IMR-90 (cell line): ENCODE results near the gene CYP24A1. TPM values are rescaled to one million over a fixed set of nuclear protein-coding genes. Genes with fewer than 3 reads are reported as not detected.

Experiments used
- ATAC-seq: fragments of 200-7000 bp; cut with Tn5 transposase; 2 replicates; pipeline ENCODE4 v1.9.1; 2020; ENCODE audit warnings: low read depth, mild to moderate bottlenecking, moderate library complexity
- BruUV-seq: library from RNA; stranded (reverse); fragments of 400-500 nt; replicated peaks from 2 replicates; lab custom pipeline; 2021; lab: Mats Ljungman, UMichigan
- CTCF ChIA-PET: fragments of 300-600 bp; formaldehyde crosslinking; extraction: SDS; loops from one replicate; lab custom pipeline; 2021; ENCODE audit warnings: antibody characterized with exemption; lab: Yijun Ruan, JAX
- POLR2A ChIA-PET: fragments of 300-600 bp; sonication (Branson Sonifier 250); formaldehyde crosslinking; loops from one replicate; lab custom pipeline; 2022; ENCODE audit warnings: antibody characterized with exemption; ENCODE audit not compliant: unreplicated experiment; lab: Charles Lee
- DNase-seq: peaks from one replicate; pipeline ENCODE4 v3.0.0; 2013
- H2AFZ ChIP-seq: replicated peaks from 2 replicates; pipeline ENCODE3; 2013; ENCODE audit warnings: low read length, mild to moderate bottlenecking; ENCODE audit not compliant: poor library complexity
- H2AK5ac ChIP-seq: 2 replicates; pipeline ENCODE4 v1.6.1; 2013; ENCODE audit warnings: low read depth, low read length, inconsistent platforms
- H2AK9ac ChIP-seq: replicated peaks from 2 replicates; pipeline ENCODE3; 2013; ENCODE audit warnings: mild to moderate bottlenecking, low read depth, low read length, moderate library complexity; ENCODE audit not compliant: poor library complexity
- H2BK120ac ChIP-seq: 2 replicates; pipeline ENCODE4 v1.6.1; 2013; ENCODE audit warnings: low read depth, low read length, inconsistent platforms
- H2BK15ac ChIP-seq: 3 replicates; pipeline ENCODE4 v1.6.1; 2013; ENCODE audit warnings: low read depth, low read length, inconsistent platforms
- H2BK20ac ChIP-seq: 2 replicates; pipeline ENCODE4 v1.6.1; 2013; ENCODE audit warnings: low read depth, mild to moderate bottlenecking, inconsistent platforms, low read length, moderate library complexity
- H2BK5ac ChIP-seq: 2 replicates; pipeline ENCODE4 v1.6.1; 2013; ENCODE audit warnings: mild to moderate bottlenecking, low read depth, low read length, inconsistent platforms; ENCODE audit not compliant: poor library complexity, severe bottlenecking
- H3K14ac ChIP-seq: replicated peaks from 2 replicates; pipeline ENCODE4 v1.6.1; 2013; ENCODE audit warnings: low read depth, low read length, inconsistent platforms
- H3K18ac ChIP-seq: 2 replicates; pipeline ENCODE4 v1.6.1; 2013; ENCODE audit warnings: low read depth, low read length, control low read depth
- H3K23ac ChIP-seq: 2 replicates; pipeline ENCODE4 v1.6.1; 2013; ENCODE audit warnings: low read depth, low read length, inconsistent platforms
- H3K27ac ChIP-seq: 2 replicates; pipeline ENCODE4 v1.5.1; 2013; ENCODE audit warnings: mild to moderate bottlenecking, control low read depth, low read length; ENCODE audit not compliant: insufficient read depth
- H3K27me3 ChIP-seq: 2 replicates; pipeline ENCODE4 v1.6.1; 2013; ENCODE audit warnings: low read length; ENCODE audit not compliant: control insufficient read depth, insufficient read depth
- H3K36me3 ChIP-seq: 2 replicates; pipeline ENCODE4 v1.6.1; 2013; ENCODE audit warnings: low read length, mixed read lengths; ENCODE audit not compliant: control insufficient read depth, insufficient read depth
- H3K4ac ChIP-seq: 2 replicates; pipeline ENCODE4 v1.6.1; 2013; ENCODE audit warnings: low read depth, low read length, inconsistent platforms
- H3K4me1 ChIP-seq: 2 replicates; pipeline ENCODE4 v1.6.1; 2013; ENCODE audit warnings: low read length, mixed read lengths; ENCODE audit not compliant: control insufficient read depth, insufficient read depth
- H3K4me2 ChIP-seq: 2 replicates; pipeline ENCODE4 v1.6.1; 2013; ENCODE audit warnings: low read depth, mild to moderate bottlenecking, control low read depth, low read length, moderate library complexity
- H3K4me3 ChIP-seq: 2 replicates; pipeline ENCODE4 v1.5.1; 2013; ENCODE audit warnings: low read depth, mild to moderate bottlenecking, control low read depth, low read length, moderate library complexity; ENCODE audit not compliant: insufficient read depth
- H3K56ac ChIP-seq: 2 replicates; pipeline ENCODE4 v1.6.1; 2013; ENCODE audit warnings: low read length, inconsistent platforms; ENCODE audit not compliant: insufficient read depth; ENCODE audit errors: extremely low read depth
- H3K79me1 ChIP-seq, 2 experiments: 2 replicates each; pipeline ENCODE4 v1.6.1; 2013; ENCODE audit warnings: low read length in 2 of 2, inconsistent platforms in 1 of 2, low read depth in 1 of 2
- H3K9ac ChIP-seq: 2 replicates; pipeline ENCODE4 v1.6.1; 2013; ENCODE audit warnings: low read depth, low read length, control low read depth
- H3K9me1 ChIP-seq: 2 replicates; pipeline ENCODE4 v1.6.1; 2013; ENCODE audit warnings: low read length, inconsistent platforms; ENCODE audit not compliant: insufficient read depth
- H3K9me3 ChIP-seq: 2 replicates; pipeline ENCODE4 v1.6.1; 2013; ENCODE audit warnings: low read length; ENCODE audit not compliant: control insufficient read depth, insufficient read depth
- H4K20me1 ChIP-seq: 2 replicates; pipeline ENCODE4 v1.6.1; 2013; ENCODE audit warnings: low read length, inconsistent platforms; ENCODE audit not compliant: insufficient read depth
- H4K5ac ChIP-seq: 2 replicates; pipeline ENCODE4 v1.6.1; 2013; ENCODE audit warnings: mild to moderate bottlenecking, low read depth, low read length, control low read depth
- H4K8ac ChIP-seq, 2 experiments: 2 replicates each; pipeline ENCODE4 v1.6.1; 2013; ENCODE audit warnings: low read depth in 2 of 2, low read length in 2 of 2, control low read depth in 1 of 2, inconsistent platforms in 1 of 2
- H4K91ac ChIP-seq: 2 replicates; pipeline ENCODE4 v1.6.1; 2013; ENCODE audit warnings: low read depth, low read length, inconsistent platforms; ENCODE audit not compliant: insufficient read depth
- BHLHE40 ChIP-seq: fragments of 150-350 bp; IDR thresholded peaks from 2 replicates; pipeline ENCODE4 v1.6.1; 2016; ENCODE audit warnings: mild to moderate bottlenecking, low read depth, low read length
- CHD1 ChIP-seq: IDR thresholded peaks from 2 replicates; pipeline ENCODE4 v1.6.1; 2012; ENCODE audit warnings: low read depth, low read length, improper control_type of control experiment
- CTCF ChIP-seq: conservative IDR thresholded peaks from 2 replicates; pipeline ENCODE4 v1.5.1; 2012; ENCODE audit warnings: mild to moderate bottlenecking, low read depth, low read length, improper control_type of control experiment
- ELK1 ChIP-seq: fragments of 150-350 bp; IDR thresholded peaks from 2 replicates; pipeline ENCODE4 v1.6.1; 2016; ENCODE audit warnings: low read depth, mild to moderate bottlenecking, low read length, moderate library complexity, borderline replicate concordance
- FOS ChIP-seq: fragments of 150-350 bp; IDR thresholded peaks from 2 replicates; pipeline ENCODE4 v1.6.1; 2016; ENCODE audit warnings: low read depth, low read length
- MAZ ChIP-seq: IDR thresholded peaks from 2 replicates; pipeline ENCODE4 v1.6.1; 2012; ENCODE audit warnings: low read depth, mild to moderate bottlenecking, low read length, improper control_type of control experiment, moderate library complexity, borderline replicate concordance
- NFE2L2 ChIP-seq: fragments of 150-350 bp; IDR thresholded peaks from 2 replicates; pipeline ENCODE4 v1.6.1; 2016; ENCODE audit warnings: low read depth, mild to moderate bottlenecking, low read length
- POLR2A ChIP-seq: IDR thresholded peaks from 2 replicates; pipeline ENCODE4 v1.6.1; 2012; ENCODE audit warnings: mild to moderate bottlenecking, low read depth, low read length
- RCOR1 ChIP-seq: IDR thresholded peaks from 2 replicates; pipeline ENCODE4 v1.6.1; 2012; ENCODE audit warnings: mild to moderate bottlenecking, low read length, improper control_type of control experiment; ENCODE audit not compliant: insufficient replicate concordance
- RFX5 ChIP-seq: IDR thresholded peaks from 2 replicates; pipeline ENCODE4 v1.8.0; 2012; ENCODE audit warnings: low read depth, mild to moderate bottlenecking, low read length, moderate library complexity
- SMC3 ChIP-seq: fragments of 150-350 bp; IDR thresholded peaks from 2 replicates; pipeline ENCODE4 v1.6.1; 2016; ENCODE audit warnings: low read depth, mild to moderate bottlenecking, antibody characterized with exemption, low read length, moderate library complexity
- WGBS, 2 experiments: methylation state at CpG; one replicate each; pipeline versions ENCODE4 v1.1.5 to v1.1.7; 2013; ENCODE audit warnings: missing lambda C conversion rate in 2 of 2; ENCODE audit not compliant: insufficient read length in 1 of 2; ENCODE audit errors: extremely low coverage in 2 of 2; 5-methylcytosine and 5-hydroxymethylcytosine counted together
- dilution Hi-C: fragments of 300-500 bp; cut with HindIII; formaldehyde crosslinking; loops from one replicate; pipeline ENCODE4 v1.14.3; 2018; ENCODE audit warnings: low sequenced_read_pairs; ENCODE audit not compliant: unreplicated experiment
- in situ Hi-C: fragments of 300-500 bp; cut with MboI; formaldehyde crosslinking; loops from 3 replicates; pipeline ENCODE4 v1.14.3; 2019; ENCODE audit warnings: low sequenced_read_pairs, inconsistent platforms, mixed read lengths
- intact Hi-C: fragments of 100-400 bp; cut with micrococcal nuclease; formaldehyde crosslinking; loops from 2 replicates; pipeline ENCODE4 v1.10.0; 2022
- polyA plus RNA-seq, 3 experiments: library from polyadenylated mRNA; depleted of rRNA; stranded (reverse); fragments of >200 nt; gene quantifications; 2 replicates each; pipeline ENCODE4 v1.2.3, GENCODE V29; 2012; ENCODE audit warnings: low replicate concordance in 1 of 3
- total RNA-seq: library from RNA; depleted of rRNA; stranded (reverse); fragments of >200 nt; gene quantifications from 2 replicates; pipeline ENCODE4 v1.2.3, GENCODE V29; 2012

The CYP24A1 gene
- total and polyA plus RNA-seq, 2 of the 4 experiments (the other 2 are of a cell fraction), result not detected

- no peak overlapping the region for H3K4ac ChIP-seq
- no peak overlapping the region for H2BK120ac ChIP-seq
- H3K9me3 ChIP-seq, result no peaks in the 10 kb centered on the region
- intact Hi-C loops, result no loop called here
- ATAC-seq (no peak), DNase-seq (no peak)
- no peak overlapping the region for H3K18ac ChIP-seq
- no peaks in the 10 kb centered on the region; the same call in 1 of the 2 replicates for H3K4me1 ChIP-seq
- in situ Hi-C loops, result loop anchor here (25.0 kb wide), 1 partner anchor 189 kb away; no protein-coding TSS in a partner anchor
- no peak overlapping the region for H3K4me3 ChIP-seq
- no peak overlapping the region for H2AK5ac ChIP-seq
- WGBS, 2 experiments, result no CpG with 5 or more reads among the region's 2 CpGs
- H3K9ac ChIP-seq, result no peak overlapping the region
- no peak overlapping the region for H2AFZ ChIP-seq
- no peaks in the 10 kb centered on the region for H3K79me1 ChIP-seq
- H3K36me3 ChIP-seq, result no peaks in the 10 kb centered on the region
- H2AK9ac ChIP-seq, result no peak overlapping the region
- H2BK15ac ChIP-seq, result no peak overlapping the region
- ChIA-PET CTCF (no interaction called here), POLR2A (no interaction called here)
- no peaks in the 10 kb centered on the region; the same call in 1 of the 2 replicates for H4K20me1 ChIP-seq
- H3K56ac ChIP-seq, result no peak overlapping the region
- no peak overlapping the region for H4K5ac ChIP-seq
- H3K23ac ChIP-seq, result no peak overlapping the region
- no peak for TF ChIP-seq CHD1
- no peak for TF ChIP-seq SMC3
- no peak for TF ChIP-seq RFX5
- TF ChIP-seq NFE2L2, result no peak
- TF ChIP-seq BHLHE40, result no peak
- TF ChIP-seq RCOR1, result no peak
- TF ChIP-seq MAZ, result no peak
- TF ChIP-seq POLR2A, result no peak
- no peak for TF ChIP-seq CTCF
- no peak for TF ChIP-seq ELK1
- no peak for TF ChIP-seq FOS
- H3K4me2 ChIP-seq, result no peak overlapping the region
- H4K91ac ChIP-seq, result no peak overlapping the region
- H4K8ac ChIP-seq, result no peak overlapping the region
- H3K14ac ChIP-seq, result no peak overlapping the region
- dilution Hi-C loops, result loop anchor here (25.0 kb wide), 1 partner anchor 89 kb away; no protein-coding TSS in a partner anchor
- BruUV-seq, result no TSS peak
- H2BK20ac ChIP-seq, result no peak overlapping the region
- H3K9me1 ChIP-seq, result no peaks in the 10 kb centered on the region
- peaks cover 47% of the 10 kb centered on the region for H3K27me3 ChIP-seq
- no peak overlapping the region for H3K27ac ChIP-seq
- H2BK5ac ChIP-seq, result no peak overlapping the region
Measured at GRCh38 chr20:54176610-54177009, 2.8 kb upstream of the CYP24A1 start.
